HepG2 (cell line): ENCODE data around the gene PRICKLE2. TPM values are rescaled to one million over a fixed set of nuclear protein-coding genes. Genes with fewer than 3 reads are reported as not detected.

Experiments used
- ATAC-seq: fragments of 200-7000 bp; cut with Tn5 transposase; 3 replicates; pipeline ENCODE4 v1.9.1; 2020; ENCODE audit warnings: mild to moderate bottlenecking, moderate library complexity
- BruUV-seq: library from RNA; stranded (reverse); fragments of 400-500 nt; replicated peaks from 2 replicates; lab custom pipeline; 2021; lab: Mats Ljungman, UMichigan
- CTCF ChIA-PET: fragments of 300-600 bp; formaldehyde crosslinking; extraction: SDS; loops from one replicate; lab custom pipeline; 2021; ENCODE audit warnings: low total read pairs, inconsistent platforms, low intra/inter-chr PET ratio; lab: Yijun Ruan, JAX
- POLR2A ChIA-PET: fragments of 350-600 bp; sonication (Branson Sonifier 250); formaldehyde crosslinking; loops from one replicate; lab custom pipeline; 2020; ENCODE audit warnings: antibody characterized with exemption, inconsistent platforms; lab: Yijun Ruan, JAX
- DNase-seq: peaks from one replicate; pipeline ENCODE4 v3.0.0-alpha.2; 2015; ENCODE audit warnings: low spot score
- FAIRE-seq: peaks from 3 replicates; lab custom pipeline; 2011; peaks lifted over from hg19 to GRCh38; lab: Jason Lieb, UNC
- H2AFZ ChIP-seq: one replicate; pipeline ENCODE4 v1.6.1; 2011; ENCODE audit warnings: low read length, inconsistent platforms
- H3K27ac ChIP-seq: fragments of 300-600 bp; 3 replicates; pipeline ENCODE4 v1.8.0; 2011; ENCODE audit warnings: mixed run types, mild to moderate bottlenecking, mixed read lengths, low read length, inconsistent platforms; ENCODE audit not compliant: insufficient read depth; ENCODE audit errors: extremely low read length
- H3K27me3 ChIP-seq, 2 experiments: fragments of 200-600 bp in 1 of 2; 2 replicates in 1 of 2; 3 replicates in 1 of 2; pipeline versions ENCODE4 v1.6.0 to v1.8.0; 2011; ENCODE audit warnings: low read length in 2 of 2, mild to moderate bottlenecking in 2 of 2, moderate library complexity in 2 of 2, inconsistent platforms in 1 of 2; ENCODE audit not compliant: insufficient read depth in 2 of 2, control insufficient read depth in 1 of 2
- H3K36me3 ChIP-seq, 2 experiments: fragments of 200-600 bp in 1 of 2; replicated peaks in 1 of 2; 2 replicates in 1 of 2; 3 replicates in 1 of 2; pipeline versions ENCODE4 v1.5.1 to v1.8.0; 2011; ENCODE audit warnings: low read length in 2 of 2, inconsistent platforms in 1 of 2; ENCODE audit not compliant: insufficient read depth in 2 of 2, control insufficient read depth in 1 of 2
- H3K4me1 ChIP-seq: 2 replicates; pipeline ENCODE4 v1.5.1; 2012; ENCODE audit warnings: low read length, inconsistent platforms; ENCODE audit not compliant: insufficient read depth
- H3K4me2 ChIP-seq: 2 replicates; pipeline ENCODE4 v1.6.0; 2011; ENCODE audit warnings: low read depth, low read length, inconsistent platforms
- H3K4me3 ChIP-seq, 3 experiments: fragments of 200-600 bp in 1 of 3; sonication (generic), shearing (Covaris generic) in 1 of 3; replicated peaks in 1 of 3; 2 replicates each; pipeline ENCODE4 v1.5.1; 2011 to 2016; ENCODE audit warnings: low read length in 3 of 3, inconsistent platforms in 2 of 3, low read depth in 2 of 3, mild to moderate bottlenecking in 2 of 3, control low read depth in 1 of 3, mixed read lengths in 1 of 3; ENCODE audit not compliant: insufficient read depth in 1 of 3
- H3K79me2 ChIP-seq: one replicate; pipeline ENCODE4 v1.6.1; 2011; ENCODE audit warnings: low read length, inconsistent platforms; ENCODE audit not compliant: insufficient read depth
- H3K9ac ChIP-seq: 2 replicates; pipeline ENCODE4 v1.6.0; 2011; ENCODE audit warnings: mild to moderate bottlenecking, low read depth, low read length, inconsistent platforms; ENCODE audit not compliant: insufficient read depth
- H3K9me3 ChIP-seq: 2 replicates; pipeline ENCODE4 v1.5.1; 2012; ENCODE audit warnings: mild to moderate bottlenecking, low read length
- H4K20me1 ChIP-seq: 2 replicates; pipeline ENCODE4 v1.6.0; 2011; ENCODE audit warnings: inconsistent platforms, mild to moderate bottlenecking, low read length, moderate library complexity; ENCODE audit not compliant: insufficient read depth
- FOXA1 ChIP-seq, 2 experiments: fragments of 450-650 bp in 1 of 2; sonication (generic) in 1 of 2; formaldehyde crosslinking in 1 of 2; IDR thresholded peaks; 2 replicates each; pipeline versions ENCODE4 v1.4.0 to v1.6.1; 2016 to 2020; ENCODE audit warnings: missing genetic modification reagents in 1 of 2
- FOXO4 ChIP-seq: sonication (generic); formaldehyde crosslinking; conservative IDR thresholded peaks from 2 replicates; pipeline ENCODE4 v1.8.1; 2023; ENCODE audit warnings: missing genetic modification reagents
- GMEB1 ChIP-seq: sonication (generic); formaldehyde crosslinking; IDR thresholded peaks from 2 replicates; pipeline ENCODE4 v1.5.1; 2020; ENCODE audit warnings: missing genetic modification reagents, mild to moderate bottlenecking, borderline replicate concordance
- LRRFIP1 ChIP-seq: sonication (generic); formaldehyde crosslinking; conservative IDR thresholded peaks from 2 replicates; pipeline ENCODE4 v1.4.0; 2020; ENCODE audit warnings: missing genetic modification reagents
- SALL2 ChIP-seq: sonication (generic); formaldehyde crosslinking; IDR thresholded peaks from 2 replicates; pipeline ENCODE4 v1.8.1; 2023; ENCODE audit warnings: mild to moderate bottlenecking, missing genetic modification reagents, inconsistent platforms
- SMC3 ChIP-seq: IDR thresholded peaks from 2 replicates; pipeline ENCODE4 v1.6.1; 2011; ENCODE audit warnings: low read length, improper control_type of control experiment
- SNAI1 ChIP-seq: sonication (generic); formaldehyde crosslinking; IDR thresholded peaks from 2 replicates; pipeline ENCODE4 v1.5.0; 2020; ENCODE audit warnings: mild to moderate bottlenecking, missing genetic modification reagents, borderline replicate concordance
- TCF12 ChIP-seq, 2 experiments: fragments of 450-650 bp in 1 of 2; sonication (generic) in 1 of 2; formaldehyde crosslinking in 1 of 2; IDR thresholded peaks; 2 replicates each; pipeline versions ENCODE4 v1.6.1 to v1.8.0; 2017 to 2022; ENCODE audit warnings: antibody characterized with exemption in 1 of 2, mild to moderate bottlenecking in 1 of 2, missing genetic modification reagents in 1 of 2, moderate library complexity in 1 of 2
- ZBTB14 ChIP-seq: sonication (generic); formaldehyde crosslinking; IDR thresholded peaks from 2 replicates; pipeline ENCODE4 v1.4.0; 2020; ENCODE audit warnings: missing genetic modification reagents
- ZFP36L1 ChIP-seq: sonication (generic); formaldehyde crosslinking; IDR thresholded peaks from 2 replicates; pipeline ENCODE4 v1.8.0; 2022; ENCODE audit warnings: mild to moderate bottlenecking, missing genetic modification reagents, moderate library complexity
- ZNF275 ChIP-seq: sonication (generic); formaldehyde crosslinking; IDR thresholded peaks from 2 replicates; pipeline ENCODE4 v1.8.0; 2022; ENCODE audit warnings: missing genetic modification reagents, mild to moderate bottlenecking, inconsistent platforms, borderline replicate concordance
- ZNF326 ChIP-seq: sonication (generic); formaldehyde crosslinking; IDR thresholded peaks from 2 replicates; pipeline ENCODE4 v1.4.0; 2020; ENCODE audit warnings: missing genetic modification reagents, borderline replicate concordance
- ZNF704 ChIP-seq: sonication (generic); formaldehyde crosslinking; IDR thresholded peaks from 2 replicates; pipeline ENCODE4 v1.8.1; 2023; ENCODE audit warnings: mild to moderate bottlenecking, inconsistent platforms, moderate library complexity, missing genetic modification reagents, borderline replicate concordance
- ZNF841 ChIP-seq: sonication (generic); formaldehyde crosslinking; IDR thresholded peaks from 2 replicates; pipeline ENCODE4 v1.8.1; 2023; ENCODE audit warnings: missing genetic modification reagents, borderline replicate concordance
- WGBS: methylation state at CpG from one replicate; pipeline ENCODE4 v1.1.6; 2017; ENCODE audit warnings: low lambda C conversion rate; 5-methylcytosine and 5-hydroxymethylcytosine counted together
- in situ Hi-C: cut with HindIII; loops from 2 replicates; pipeline ENCODE4 v1.10.0; 2017; ENCODE audit warnings: low pct_unique_long_range_greater_than_20kb; ENCODE audit not compliant: extremely low pct_ligation_motif_present
- intact Hi-C: fragments of 100-400 bp; cut with micrococcal nuclease; formaldehyde crosslinking; loops from one replicate; pipeline ENCODE4 v1.10.0; 2022; ENCODE audit not compliant: unreplicated experiment
- polyA plus RNA-seq, 8 experiments: library from polyadenylated mRNA; depleted of rRNA in 3 of 8; stranded (reverse) in 7 of 8; unstranded in 1 of 8; fragments of >200 nt; fragmentation: Illumina TruSeq in 4 of 8; extraction: Trizol in 4 of 8; gene quantifications; 2 replicates each; pipeline versions ENCODE4 v1.2.1 to v1.2.3, GENCODE V29; 2011 to 2016; ENCODE audit warnings: low read depth in 4 of 8, missing spikeins in 1 of 8, mixed read lengths in 1 of 8; ENCODE audit not compliant: insufficient read depth in 1 of 8
- total RNA-seq, 5 experiments: library from RNA; depleted of rRNA; stranded (reverse); fragments of >200 nt; fragmentation: Illumina TruSeq; extraction: Trizol; gene quantifications; 2 replicates each; pipeline ENCODE4 v1.2.3, GENCODE V29; 2016; ENCODE audit warnings: low read depth in 1 of 5

PRICKLE2 gene
- total and polyA plus RNA-seq, 2 of the 13 experiments (the other 11 are each of a cell fraction or from before 2014, with no cell fraction given): 0.01 to 0.07 TPM

GRCh38 chr3:64141476-64141875 is 83.8 kb downstream of the PRICKLE2 start:
- Histone ChIP-seq H3K9me3 (no peaks in the 10 kb centered on the region), H3K4me3 (no peak overlapping the region), H4K20me1 (no peaks in the 10 kb centered on the region), H3K27me3 (no peaks in the 10 kb centered on the region), H3K36me3 (no peaks in the 10 kb centered on the region), H3K4me1 (no peaks in the 10 kb centered on the region), H3K4me2 (no peak overlapping the region), H3K27ac (no peak overlapping the region), H2AFZ (no peak overlapping the region), H3K9ac (no peak overlapping the region), H3K79me2 (no peaks in the 10 kb centered on the region)
- ATAC-seq (no peak), FAIRE-seq (no peak), DNase-seq (no peak)
- whole genome bisulfite sequencing: 41% methylated on average over 3 of the region's 3 CpGs
- ChIA-PET POLR2A (no interaction called here), CTCF (no interaction called here)
- intact Hi-C loops (no loop called here), in situ Hi-C loops (no loop called here)
- BruUV-seq: no TSS peak
- TF ChIP-seq ZFP36L1 (CRISPR knock-in tag) (no peak), SNAI1 (CRISPR knock-in tag) (no peak), ZBTB14 (CRISPR knock-in tag) (no peak), FOXA1 (IDR thresholded peaks at IDR 0.05) (no peak), FOXA1 (CRISPR knock-in tag; IDR thresholded peaks at IDR 0.05) (no peak), ZNF326 (CRISPR knock-in tag) (no peak), GMEB1 (CRISPR knock-in tag) (no peak), FOXO4 (CRISPR knock-in tag) (no peak), ZNF275 (no peak), SMC3 (no peak), ZNF841 (CRISPR knock-in tag) (no peak), ZNF704 (CRISPR knock-in tag) (no peak), TCF12 (IDR thresholded peaks at IDR 0.05) (no peak), TCF12 (CRISPR knock-in tag; IDR thresholded peaks at IDR 0.05) (no peak), LRRFIP1 (CRISPR knock-in tag) (no peak), SALL2 (no peak)
